Fibroblast of skin of abdomen (primary cell): Measurements from ENCODE around the gene KRTCAP2.
A peak's percentile ranks its signal among the peaks of the same experiment; 100 is the strongest.

Source experiments
- DNase-seq: peaks from one replicate; pipeline ENCODE4 v3.0.0-alpha.2; 2013

Gene KRTCAP2

DNA sequence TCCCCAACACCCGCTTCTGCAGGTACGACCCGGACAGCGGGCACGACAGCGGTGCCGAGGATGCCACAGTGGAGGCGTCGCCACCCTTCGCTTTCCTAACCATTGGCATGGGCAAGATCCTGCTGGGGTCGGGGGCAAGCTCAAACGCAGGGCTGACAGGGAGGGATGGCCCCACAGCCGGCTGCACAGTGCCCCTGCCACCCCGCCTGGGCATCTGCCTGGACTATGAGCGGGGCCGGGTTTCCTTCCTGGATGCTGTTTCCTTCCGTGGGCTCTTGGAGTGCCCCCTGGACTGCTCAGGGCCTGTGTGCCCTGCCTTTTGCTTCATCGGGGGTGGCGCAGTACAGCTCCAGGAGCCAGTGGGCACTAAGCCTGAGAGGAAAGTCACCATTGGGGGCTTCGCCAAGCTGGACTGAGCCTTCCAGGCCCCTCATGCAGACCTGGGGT lies 10.7 kb upstream of the KRTCAP2 start:
- DNase-seq: no peak

DNA sequence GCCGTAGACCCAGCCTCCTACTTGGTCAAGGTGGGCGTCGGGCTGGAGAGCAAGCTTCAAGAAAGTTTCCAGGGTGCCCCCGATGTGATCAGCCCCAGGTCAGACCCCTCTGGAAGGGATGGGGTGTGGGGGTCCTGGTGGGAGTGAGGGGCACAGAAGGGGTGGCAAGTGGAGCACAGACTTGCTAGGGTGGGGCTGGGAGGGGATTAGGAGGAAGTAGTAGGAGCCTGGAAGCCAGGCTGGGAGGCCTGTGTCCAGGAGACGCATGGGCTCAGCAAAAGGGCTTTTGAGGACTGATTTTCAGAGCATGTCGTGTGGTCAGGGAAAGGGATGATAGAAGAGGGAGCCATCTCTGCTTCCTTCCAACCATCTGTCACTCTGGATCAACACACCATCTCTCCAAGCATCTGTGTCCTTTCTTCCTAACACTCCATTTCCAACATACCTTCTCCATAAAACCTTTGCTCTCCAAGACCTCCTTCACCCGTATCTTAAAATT lies 9.0 kb upstream of the KRTCAP2 start:
- DNase-seq: no peak

DNA sequence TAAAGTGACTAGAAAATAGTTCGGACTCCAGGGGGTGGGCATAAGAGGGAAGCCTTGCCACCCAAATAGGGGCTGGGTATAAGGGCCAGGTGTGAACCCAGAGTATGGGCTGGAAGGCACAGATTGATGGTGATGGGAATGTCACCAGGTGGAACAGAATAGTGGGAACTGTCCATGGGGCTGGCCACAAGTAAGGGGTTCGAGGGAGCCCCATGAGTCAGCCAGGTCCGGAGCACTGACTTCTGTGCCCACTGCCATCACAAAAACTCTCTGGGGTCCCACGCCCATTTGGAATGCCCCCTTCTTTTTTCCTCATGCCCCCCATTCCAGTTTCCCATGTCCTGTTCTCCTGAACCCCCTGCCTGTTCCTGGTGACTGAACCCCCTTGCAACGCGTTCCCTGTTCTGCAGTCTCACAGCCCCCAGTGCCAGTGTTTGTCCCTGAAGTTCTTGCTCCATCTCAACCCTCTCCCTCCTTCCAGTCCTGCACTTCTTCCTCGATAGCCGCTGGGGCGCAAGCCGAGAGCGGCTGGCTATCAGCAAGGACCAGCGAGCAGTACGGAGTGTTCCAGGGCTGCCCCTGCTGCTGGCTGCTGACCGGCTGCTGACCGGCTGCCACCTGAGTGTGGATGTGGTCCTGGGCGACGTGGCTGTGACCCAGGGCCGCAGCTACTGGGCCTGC lies 8.4 kb upstream of the KRTCAP2 start:
- DNase-seq: no peak

DNA sequence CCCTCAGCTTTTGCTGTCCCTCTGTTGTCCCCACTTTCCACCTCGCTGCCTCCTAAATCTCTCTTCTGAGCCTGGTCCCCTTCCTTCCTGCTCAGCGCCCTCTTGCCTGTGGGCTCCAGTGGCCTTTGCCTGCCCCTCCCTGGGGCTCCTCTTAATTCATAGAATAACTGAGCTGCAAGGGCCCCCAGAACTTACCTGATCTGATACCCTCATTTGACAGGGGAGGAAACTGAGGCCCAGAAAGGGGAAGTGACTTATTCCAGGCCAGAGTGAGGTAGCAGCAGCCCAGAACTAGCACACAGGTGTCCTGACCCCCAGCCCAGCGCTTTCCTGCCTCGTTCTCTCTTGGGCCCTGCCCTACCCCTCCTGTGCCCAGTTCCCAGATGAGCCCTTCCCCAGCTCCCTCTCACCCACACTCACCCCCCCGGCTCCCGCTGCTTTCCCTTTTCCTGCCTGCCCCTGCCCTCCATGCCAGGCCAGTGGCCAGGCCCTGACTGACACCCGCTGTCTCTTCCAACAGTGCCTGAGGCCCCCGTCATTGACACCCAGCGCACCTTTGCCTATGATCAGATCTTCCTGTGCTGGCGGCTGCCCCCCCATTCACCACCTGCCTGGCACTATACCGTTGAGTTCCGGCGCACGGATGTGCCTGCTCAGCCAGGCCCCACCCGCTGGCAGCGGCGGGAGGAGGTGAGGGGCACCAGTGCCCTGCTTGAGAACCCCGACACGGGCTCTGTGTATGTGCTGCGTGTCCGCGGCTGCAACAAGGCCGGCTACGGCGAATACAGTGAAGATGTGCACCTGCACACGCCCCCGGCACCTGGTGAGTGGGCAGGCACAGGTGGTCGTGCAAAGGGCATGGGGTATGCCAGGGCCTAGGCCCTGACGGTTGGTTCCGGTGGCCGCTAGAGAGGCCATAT lies 6.3 kb upstream of the KRTCAP2 start:
- no peak for DNase-seq

DNA sequence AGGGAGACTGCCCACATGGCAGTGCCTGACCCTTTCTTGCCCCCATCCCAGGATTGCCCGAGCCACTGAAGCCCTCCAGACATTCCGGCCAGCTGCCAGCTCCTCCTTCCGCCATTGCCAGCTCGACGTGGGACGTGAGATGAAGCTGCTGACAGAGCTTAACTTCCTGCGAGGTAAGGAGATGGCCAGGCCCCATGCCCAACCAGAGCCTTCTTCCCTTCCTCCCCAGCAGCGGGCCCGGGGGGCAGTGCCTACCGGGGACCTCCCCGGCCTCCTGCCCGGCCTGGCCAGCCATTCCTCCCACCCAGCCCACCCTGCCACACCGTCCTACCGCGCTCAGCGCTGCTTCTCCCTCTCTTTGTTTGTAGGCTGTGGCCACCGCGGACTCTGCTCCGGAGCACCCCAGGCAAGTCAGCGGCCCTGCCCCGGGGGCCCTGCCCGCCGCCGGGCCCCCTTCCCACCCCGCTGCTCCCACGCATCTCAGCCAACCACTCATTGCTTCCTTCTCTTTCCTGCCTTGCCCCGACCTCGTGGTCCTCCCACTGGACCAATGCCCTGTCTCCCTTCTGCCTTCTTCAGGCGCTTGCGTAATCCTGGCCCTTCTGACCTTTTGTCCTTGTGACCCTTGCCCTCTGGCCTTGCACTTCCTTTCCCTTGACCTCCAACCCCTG lies 5.5 kb upstream of the KRTCAP2 start:
- DNase-seq: no peak

DNA sequence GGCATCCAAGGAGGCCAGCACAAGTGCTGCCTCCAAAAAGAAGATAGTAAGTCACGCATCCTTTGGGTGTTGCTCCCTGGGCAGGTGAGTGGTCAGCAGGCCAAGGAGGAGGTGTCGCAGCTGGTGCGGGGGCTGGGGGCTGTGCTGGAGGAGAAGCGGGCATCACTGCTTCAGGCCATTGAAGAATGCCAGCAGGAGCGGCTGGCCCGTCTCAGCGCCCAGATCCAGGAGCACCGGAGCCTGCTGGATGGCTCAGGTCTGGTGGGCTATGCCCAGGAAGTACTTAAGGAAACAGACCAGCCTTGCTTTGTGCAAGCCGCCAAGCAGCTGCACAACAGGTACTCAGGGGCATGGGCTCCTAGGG lies 4.8 kb upstream of the KRTCAP2 start:
- DNase-seq: no peak

DNA sequence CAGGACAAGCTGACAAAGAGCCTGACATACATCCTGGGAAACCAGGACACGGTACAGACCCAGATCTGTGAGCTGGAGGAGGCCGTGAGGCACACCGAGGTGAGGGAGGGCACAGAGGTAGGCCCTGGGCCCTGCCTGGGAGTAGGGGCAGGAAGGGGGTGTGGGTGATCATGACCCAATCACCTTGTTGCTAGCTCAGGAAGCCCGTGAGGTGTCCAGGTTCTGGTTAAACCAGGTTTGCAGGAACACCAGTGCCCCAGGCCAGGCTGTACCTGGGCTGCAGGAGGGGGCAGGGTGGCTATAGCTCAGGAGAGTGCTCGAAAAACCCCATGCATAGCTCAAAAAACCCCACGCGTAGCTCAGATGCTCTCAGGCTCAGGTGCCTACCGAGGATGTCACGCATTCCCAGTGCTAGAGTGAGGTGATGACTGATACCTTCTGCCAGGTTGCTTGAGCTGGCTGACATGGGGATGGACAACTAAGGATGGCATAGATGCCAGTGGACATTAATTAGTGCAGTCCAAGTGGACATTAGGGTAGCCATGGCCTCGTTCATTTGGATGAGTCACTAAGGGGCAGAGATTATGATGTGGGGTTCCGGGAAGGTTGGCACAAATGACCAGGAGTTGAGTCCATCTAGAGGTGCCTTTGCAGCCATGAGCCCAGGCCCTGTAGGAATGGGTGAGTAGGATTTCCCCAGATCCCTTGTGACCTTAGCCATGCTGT lies 4.3 kb upstream of the KRTCAP2 start:
- DNase-seq: no peak

DNA sequence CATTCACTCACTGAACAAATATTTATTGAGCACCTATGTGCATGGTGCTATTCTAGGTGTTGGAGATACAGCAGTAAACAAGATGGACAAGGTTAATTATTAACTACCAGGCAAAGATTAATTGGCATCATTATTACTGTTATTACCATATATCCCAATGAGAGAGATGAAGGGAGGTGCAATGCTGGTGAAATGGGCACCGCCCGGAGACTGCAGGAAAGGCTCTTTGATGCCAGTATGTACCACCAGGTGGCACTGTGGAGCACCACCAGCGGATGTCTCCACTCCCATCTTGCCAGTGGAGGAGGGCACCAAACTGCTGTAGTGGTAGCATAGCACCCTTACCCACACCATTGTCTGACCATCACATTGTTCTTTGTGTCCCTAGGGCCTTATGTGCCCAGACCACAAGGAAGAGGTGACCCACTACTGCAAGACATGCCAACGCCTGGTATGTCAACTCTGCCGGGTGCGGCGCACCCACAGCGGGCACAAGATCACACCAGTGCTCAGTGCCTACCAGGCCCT lies 3.5 kb upstream of the KRTCAP2 start:
- peak; percentile 61 for DNase-seq

DNA sequence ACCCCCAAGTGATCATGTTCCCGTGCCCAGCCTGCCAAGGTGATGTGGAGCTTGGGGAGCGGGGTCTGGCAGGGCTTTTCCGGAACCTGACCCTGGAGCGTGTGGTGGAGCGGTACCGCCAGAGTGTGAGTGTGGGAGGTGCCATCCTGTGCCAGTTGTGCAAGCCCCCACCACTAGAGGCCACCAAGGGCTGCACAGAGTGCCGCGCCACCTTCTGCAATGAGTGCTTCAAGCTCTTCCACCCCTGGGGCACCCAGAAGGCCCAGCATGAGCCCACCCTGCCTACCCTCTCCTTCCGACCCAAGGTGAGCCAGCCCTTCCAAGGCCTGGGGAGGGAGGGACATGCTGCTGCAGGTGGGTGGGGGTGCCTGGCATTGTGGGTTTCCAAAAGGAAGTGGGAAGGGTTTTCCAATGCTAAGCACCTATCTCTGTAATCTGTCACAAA lies 2.8 kb upstream of the KRTCAP2 start:
- no peak for DNase-seq

DNA sequence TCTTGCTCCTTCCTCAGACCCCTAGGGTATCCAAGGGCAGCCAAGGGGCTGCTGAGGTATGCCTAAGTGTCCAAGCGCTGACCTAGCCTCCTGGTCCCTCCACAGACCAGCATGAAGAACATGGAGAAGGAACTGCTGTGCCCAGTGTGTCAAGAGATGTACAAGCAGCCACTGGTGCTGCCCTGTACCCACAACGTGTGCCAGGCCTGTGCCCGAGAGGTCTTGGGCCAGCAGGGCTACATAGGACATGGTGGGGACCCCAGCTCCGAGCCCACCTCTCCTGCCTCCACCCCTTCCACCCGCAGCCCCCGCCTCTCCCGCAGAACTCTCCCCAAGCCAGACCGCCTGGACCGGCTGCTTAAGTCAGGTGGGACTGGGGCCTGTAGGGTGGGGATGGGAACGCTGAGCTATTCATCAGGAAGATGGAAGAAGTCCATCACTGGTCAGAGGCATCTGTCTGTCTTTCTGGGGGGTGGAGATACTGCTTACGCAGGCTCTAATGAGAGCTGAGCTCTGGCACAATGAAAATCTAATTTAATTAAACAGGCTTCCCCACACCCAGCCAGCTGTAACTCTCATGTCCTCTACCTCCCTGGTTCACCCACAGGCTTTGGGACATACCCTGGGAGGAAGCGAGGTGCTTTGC lies 2.3 kb upstream of the KRTCAP2 start:
- DNase-seq: no peak

DNA sequence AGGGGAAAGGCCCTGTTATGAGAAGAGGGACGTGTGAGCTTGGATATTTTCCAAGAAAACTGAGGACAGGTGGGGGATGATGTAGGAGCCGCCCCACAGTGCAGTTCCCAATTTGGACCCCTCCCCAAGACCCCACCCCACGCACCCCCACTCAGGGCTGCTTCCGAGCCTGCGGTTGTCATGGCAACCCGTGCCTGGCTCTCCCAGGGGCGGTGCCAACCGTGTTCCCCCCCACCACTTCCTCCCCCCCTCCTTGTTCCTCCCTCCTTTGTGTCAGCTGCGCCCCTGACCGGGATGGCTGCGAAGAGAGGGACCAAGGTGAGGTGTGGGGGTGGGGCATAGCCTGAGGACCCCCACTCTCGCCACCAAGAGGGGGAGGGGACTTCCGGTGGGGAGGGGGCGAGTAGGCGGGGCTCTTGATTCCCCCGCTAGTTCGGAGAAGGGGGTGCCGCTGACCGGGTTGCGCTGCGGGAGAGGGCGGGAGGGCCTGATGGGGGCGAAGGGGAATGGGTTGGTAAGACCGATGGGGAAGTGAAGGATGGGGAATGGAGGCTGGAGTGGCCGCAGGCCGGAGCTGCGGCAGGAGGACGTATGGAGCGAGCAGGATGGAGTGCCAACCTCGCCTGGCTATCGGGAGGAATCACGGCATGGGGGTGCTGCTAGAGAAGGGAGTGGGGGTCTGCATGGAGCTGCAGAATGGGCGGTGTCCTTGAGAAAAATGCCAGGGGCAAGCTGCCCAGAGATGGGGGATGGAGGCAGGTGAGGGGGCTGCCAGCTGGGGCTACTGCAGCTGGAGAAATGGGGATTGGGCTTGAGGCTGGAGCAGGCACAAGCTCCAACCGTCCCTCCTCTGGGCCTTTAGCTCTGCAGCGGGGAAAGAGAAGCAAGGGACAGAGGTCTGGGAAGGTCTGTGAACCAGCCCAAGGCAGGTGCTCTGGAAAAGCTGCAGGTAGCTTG lies 1.5 kb upstream of the KRTCAP2 start:
- peak; percentile 41 for DNase-seq

DNA sequence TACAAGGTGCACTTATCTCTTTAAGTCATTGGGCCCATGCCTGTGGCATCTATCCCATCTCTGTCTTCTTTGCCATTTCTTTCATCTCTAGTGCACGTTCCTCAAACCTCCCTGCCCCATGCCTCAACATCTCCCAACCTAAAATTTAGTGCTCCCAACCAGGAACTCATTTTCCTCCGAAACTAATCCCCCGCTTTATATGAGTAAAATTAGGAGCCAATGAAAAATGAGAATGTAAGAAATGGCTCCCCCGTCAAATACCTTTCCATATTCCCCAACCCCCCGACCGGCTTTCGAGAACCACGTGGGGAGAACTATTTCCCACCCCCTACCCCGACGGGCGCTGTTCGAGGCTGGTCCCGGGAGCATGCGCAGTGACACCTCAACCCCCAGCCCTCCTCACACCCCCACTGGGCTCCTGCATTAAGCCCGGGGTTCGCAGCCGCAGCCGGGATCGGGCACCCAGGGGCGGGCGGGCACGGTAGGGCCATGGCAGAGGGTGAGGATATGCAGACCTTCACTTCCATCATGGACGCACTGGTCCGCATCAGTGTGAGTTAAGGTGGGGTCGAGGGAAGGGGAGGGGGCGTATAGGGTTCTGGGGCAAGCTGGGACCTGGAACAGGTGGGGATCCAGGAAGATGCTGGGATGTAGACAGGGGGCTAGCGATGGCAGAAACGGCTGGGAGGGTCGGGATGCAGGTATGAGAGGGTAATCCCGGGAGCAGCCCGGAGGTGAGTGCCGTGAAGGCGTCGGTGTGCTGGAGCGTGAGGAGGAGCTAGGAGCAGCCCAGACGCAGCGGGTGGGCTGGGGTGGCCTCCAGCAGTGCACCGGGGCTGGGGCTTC lies 597 bp upstream of the KRTCAP2 start, which contains the start of gene TRIM46:
TSS of gene TRIM46 (plus strand) at position 372 of the 846 bp plus-strand sequence. CDS start at position 490, 118 bp downstream.
- DNase-seq: peak; percentile 83

DNA sequence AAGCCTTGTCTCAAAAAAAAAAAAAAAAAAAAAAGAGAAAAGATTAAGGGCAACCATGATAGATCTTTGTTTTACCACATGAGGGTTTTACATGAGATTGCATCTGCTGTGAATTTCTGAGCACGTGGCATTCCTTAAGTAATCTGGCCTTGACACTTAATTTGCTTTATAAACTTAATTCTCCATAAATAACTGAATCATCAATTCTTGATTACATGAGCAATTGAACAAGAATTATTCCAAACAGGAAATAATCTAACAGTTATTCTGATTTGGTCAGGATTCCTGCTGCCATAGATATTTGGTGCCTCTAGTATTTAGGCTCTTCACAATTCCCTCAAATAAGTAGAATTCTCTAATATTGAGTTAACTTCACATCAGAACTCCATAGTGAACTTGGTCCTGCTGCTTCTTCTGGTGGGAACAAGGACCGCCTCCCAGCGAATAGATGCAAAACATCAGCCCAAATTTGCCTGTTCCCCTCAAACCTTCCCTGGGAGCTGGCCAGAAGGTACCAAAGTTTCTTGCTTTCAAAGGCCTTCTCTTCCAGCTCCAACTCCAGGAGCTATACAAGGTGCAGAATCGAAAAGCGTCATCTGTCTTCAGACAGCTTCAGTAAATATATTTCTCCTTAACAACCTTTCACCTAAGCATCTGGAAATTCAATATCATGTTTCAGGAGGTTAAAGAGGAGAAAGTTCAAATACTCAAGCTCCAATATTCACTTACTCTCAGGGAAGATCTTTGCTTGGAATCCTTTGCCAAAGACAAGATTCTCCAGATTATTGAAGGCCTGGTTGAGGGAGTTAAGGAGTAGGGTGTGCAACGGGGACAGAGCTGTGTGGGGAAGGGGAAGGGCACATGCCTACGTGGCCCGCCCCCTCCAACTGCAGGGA lies 1.0 kb downstream of the KRTCAP2 start:
- no peak for DNase-seq

DNA sequence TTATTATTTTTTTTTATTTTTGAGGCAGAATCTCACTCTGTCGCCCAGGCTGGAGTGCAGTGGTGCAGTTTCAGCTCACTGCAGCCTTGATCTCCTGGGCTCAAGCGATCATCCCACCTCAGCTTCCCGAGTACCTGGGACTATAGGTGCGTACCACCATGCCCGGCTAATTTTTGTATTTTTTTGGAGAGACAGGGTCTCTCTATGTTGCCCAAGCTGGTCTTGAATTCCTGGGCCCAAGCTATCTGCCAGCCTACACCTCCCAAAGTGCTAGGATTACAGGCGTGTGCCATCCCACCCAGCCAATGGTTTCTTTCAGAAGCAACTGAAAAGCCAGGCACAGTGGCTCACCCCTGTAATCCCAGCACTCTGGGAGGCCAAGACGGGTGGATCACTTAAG lies 2.3 kb downstream of the KRTCAP2 start:
- no peak for DNase-seq

DNA sequence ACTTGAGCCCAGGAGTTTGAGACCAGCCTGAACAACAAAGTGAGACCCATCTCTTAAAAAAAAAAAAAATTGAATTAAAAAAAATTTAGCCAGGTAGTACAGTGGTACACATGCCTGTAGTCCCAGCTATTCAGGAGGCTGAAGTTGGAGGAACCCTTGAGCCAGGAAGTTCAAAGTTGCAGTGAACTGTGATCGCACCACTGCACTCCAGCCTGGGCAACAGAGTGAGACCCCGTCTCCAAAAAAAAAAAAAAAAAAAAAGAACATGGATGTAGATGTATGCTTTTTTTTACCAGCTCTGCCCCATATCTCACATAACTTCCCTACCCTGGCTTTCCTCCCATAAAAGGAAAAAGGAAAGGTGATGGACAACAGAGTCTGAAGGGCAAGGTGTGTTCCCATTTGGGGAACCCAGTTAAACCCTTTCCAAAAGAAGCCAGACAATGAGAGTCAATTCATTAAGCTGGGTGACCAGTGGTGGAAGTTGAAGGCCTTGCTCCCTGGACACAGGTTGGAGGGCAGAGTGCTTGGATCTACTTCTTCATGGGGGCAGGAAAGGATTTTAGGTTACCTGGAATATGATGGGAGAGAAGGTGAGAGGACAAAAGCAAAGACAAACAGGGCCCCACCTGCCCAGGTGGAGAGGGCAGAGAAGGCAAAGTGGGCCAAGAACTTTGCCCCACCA lies 2.9 kb downstream of the KRTCAP2 start:
- no peak for DNase-seq

DNA sequence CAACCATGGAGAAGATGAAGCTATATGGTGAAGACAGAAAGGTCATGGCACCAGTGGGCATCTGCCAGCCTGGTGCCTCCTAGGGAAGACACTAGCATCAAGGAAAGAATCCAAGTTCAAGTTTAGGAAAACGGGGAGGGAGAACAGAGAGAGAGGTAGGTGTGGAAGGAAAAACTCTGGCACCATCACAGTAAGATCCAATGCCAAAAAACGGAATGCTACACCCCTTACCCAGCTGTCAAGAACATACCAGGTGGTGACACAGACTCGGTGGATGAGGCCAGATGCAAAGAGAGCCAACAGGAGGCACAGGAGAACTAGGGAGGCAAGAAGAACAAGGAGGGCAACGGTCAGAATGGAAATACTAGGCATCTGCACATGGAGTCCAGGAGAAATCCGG lies 3.6 kb downstream of the KRTCAP2 start:
- no peak for DNase-seq

DNA sequence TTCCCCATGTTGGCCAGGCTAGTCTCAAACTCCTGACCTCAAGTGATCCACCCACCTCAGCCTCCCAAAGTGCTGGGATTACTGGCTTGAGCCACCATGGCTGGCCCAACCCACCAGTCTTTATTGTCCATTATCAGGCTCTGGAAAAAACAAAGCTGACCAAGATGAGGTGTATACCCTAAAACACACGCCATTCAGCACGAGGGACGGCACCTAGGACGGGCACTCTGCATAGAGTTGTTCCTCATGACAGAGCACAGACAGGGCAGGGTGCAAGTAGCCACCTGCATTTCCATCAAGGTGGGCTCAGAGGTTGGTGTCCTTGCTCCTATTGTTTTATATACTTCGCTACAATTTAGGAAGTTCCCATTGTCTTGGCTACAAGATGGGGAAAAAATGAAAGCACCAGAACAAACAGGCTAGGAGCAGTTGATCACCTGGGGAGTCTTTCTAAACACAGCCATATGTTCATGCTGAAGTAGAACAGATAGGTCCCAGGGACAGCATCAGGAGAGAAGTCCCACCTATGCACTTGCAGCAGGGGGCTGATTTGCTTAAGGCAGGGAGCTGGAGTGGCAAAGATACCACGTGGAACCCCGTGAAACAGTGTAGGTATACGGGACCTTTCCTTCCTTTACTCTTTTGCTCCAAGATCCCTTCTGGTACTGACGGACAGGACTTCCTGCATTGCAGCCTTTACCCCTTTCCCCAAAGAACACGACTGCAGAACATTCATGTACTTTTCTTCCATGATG lies 4.5 kb downstream of the KRTCAP2 start:
- no peak for DNase-seq
